GM21515 (cell line): ENCODE results near the gene ACO1.

ENCODE experiments used
- ATAC-seq: cut with Tn5 transposase; IDR thresholded peaks from one replicate; pipeline ENCODE4 v1.9.1; 2021; ENCODE audit not compliant: unreplicated experiment

Gene ACO1

DNA sequence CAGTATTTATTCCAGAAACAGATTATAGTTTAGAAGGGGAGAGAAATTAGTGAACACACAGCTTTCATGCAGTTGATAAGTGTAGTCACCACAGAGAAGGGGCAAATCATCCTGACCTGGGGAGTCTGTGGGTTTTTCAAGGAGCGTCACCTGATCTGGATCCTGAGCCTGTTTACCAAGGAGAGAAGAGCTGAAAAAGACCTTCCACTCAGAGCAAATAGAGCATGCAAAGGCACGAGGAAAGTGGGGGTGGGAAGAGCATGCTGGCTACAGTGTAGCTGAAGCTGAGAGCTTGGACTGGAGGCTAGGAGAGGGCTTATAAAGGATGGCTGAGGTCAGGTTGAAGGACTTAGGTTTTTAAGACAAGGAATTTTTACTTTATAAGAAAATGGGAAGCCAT, 30.4 kb downstream of the ACO1 start:
- no peak for ATAC-seq

DNA sequence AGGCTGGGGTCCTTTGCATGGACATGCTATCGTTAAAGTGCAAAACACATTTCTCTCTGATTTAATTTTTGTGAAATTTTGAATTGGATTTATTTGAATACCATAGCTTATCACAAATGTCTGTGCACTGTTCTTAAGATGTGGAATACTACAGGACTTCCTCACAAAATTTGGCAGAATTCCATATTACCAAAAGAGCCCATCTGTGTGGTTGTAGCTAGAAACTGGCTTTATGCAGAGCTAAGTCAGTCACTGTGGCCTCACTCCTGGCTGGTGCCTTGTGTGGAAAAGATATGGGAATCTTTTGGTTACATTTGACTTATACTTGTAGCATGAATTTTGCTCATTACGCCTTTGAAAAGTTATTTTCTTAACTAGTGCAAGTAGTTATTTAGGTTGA, 35.5 kb downstream of the ACO1 start:
- ATAC-seq = no peak

DNA sequence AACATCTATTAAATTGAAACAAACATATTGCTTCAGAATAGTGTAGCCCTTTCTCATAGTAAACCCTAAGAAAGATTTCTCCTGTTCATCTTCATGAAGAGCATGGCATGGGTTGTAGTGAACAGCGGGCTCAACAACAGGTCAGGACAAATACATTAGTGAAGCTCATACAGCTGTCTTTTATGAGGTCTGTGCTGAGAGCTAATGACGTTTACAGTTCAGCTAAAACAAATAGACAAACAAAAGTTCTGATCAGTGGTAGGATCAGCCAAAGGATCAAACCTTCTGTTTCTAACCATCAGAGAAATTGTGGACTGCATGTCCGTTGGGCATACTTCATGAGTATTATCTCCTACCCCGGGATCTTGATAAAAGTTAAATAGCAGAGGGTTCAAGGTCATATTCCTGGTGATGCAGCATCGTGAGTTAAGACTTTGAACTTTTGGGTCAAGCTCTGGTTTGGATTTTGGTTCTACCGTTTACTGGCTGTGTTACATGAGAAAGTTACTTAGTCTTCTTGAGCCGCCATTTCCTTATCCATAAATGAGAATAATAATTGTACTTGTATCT, 37.9 kb downstream of the ACO1 start:
- ATAC-seq = no peak

DNA sequence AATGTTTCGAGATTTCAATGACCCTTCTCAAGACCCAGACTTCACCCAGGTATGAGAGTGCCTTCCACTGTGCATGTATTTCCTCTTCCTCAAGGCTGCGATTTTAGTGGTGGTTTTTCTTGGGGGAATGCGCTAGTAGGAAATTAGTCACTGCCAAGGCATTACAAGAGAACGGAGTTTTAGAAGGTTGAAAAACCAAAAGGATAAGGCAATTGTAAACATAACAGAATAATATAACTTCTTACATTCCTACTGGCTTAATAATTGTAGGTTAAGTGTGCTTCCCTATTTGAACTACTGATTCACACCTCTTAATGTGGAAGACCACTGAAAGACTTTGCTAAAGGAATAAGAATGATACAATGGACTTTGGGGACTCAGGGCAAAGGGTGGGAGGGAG, 38.9 kb downstream of the ACO1 start:
- ATAC-seq = no peak

DNA sequence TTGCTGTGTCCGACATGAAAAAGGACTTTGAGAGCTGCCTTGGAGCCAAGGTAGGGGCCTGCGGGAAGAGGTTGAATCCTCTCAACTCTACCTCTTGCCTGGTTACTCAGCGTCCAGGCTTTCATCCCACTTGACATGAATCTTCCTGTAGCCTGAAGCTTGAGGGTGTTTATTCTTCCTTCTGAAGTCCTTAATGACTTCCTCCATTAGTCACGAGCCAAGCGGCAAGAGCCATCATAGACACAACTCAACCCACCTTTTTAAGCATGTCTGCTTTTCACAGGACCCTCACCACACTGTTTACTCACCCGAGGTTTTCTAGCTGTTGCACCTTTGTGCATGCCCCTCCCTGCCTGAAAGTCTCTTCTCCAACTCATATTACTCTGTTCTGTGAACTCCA, 40.2 kb downstream of the ACO1 start:
- ATAC-seq = no peak

DNA sequence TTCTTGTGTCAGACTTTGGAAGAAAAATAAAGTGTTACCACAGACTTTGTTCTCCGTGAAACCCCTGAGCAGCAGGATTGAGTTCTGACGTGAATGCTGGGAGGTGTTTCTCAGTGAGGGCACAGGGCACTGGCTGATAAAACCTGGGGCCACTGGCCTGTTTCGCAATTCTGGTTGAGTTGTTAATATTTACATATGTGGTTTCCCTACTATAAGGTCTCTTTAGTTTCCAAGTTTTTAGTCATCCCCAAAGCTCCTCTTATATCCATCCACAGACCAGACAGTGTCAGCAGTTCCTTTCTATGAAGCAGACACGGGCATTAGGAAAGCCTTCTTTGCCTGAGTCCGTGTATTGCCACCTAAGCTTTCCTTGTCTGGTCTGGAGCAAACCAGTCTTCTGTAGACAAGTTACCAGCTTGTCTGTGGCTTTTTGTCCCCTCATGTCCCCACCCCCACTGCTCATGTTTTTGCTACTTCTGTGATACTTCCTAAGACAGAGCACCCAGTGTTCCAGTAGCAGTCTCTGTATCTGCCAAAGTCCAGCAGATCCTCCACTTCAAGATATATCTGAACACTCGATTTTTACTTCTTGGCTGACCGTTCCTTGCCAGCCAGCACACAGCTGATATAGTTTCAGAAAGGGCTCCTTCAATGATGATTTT, 42.0 kb downstream of the ACO1 start:
- ATAC-seq = no peak

DNA sequence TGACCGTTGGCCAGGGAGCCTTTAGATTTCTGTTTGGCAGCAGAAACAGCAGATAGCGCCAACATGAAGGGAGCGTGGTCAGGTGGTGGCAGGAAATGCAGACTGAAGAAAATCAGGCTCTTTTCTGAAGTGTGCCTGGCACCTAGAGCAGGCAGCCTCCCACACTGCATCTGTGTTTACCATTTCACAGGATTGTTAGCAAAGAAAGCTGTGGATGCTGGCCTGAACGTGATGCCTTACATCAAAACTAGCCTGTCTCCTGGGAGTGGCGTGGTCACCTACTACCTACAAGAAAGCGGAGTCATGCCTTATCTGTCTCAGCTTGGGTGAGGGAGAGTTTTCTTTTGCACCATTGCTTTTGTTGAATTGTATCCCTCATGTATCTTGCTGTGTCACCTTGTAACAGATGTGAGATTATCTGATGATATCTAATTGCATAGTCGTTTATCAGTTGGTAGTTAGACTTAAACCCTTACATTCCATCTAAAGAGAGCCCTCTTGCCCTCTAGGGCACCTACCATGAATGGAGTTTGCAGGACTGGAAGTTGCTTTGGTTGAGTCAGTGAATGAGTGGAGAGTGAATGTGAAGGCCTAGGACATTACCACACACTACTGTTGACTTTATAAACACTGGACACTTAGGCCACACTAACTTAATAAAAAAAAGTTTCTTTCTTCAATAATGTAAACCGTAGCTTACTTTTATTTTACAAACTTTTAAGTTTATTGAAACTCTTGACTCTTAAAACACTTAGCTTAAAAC, 42.8 kb downstream of the ACO1 start:
- no peak for ATAC-seq

DNA sequence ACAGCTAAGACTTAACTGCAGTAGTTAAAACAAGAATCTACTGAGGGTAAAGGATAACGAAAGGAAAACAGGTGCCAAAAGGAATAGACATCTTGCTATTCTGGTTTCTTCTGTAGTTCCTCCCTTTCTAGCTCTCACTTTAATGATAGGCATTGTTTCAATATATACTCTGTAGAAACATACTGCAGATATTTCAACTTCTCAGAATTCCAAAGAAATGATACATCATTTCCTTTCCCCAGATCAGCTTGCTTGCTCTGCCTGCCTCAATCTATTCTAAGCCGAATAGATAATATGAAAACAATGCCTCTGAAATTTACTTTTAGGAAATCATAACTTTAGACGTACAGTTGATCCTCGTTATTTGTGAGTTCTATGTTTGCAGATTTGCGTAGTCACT, 46.3 kb downstream of the ACO1 start:
- ATAC-seq = no peak

DNA sequence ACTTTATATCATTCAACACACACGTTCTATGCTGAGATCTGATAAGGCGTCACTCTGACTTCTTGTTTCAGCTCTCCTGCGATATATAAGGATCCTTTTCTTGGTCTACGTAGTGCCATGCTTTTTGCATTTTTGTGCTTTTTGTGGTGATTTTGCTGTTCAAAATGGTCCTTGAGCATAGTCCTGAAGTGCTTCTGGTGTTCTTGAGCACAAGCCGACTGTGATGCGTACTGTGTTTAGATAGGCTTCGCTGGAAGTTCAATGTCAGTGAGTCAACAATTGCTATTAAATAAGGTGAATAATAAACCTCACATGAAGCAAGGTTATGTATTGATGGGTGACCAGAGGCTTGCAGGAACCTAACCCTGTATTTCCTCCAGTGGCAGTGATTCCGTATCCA, 46.8 kb downstream of the ACO1 start:
- ATAC-seq = no peak

DNA sequence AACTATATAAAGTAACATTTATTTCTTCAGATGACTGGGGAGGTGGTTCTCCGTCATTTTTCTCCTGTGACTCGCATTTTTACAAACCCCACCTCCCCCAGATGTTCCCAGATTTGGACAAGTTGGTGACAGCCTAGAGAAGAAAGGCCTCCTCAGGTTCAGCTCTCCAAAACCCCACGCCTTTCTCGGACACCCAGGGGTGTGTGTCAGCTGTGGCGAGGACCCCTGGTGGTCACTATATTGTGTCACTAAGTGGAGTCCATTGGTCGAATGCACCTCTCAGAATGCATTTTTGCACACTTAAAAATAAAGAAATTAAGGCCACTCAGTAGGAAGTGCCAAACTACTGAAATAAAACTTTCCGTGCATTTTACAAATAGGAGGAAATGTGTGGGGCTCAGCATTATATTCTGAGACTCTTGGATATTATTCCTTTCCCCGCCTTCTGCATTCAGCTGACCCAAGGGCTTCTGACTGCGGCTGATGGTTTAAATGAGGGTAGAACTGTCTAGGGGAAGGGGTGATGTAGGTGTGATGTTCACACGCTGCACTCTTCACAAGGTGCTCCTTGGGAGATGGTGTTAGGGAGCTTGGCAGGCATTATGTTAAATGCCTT, 47.6 kb downstream of the ACO1 start:
- no peak for ATAC-seq

DNA sequence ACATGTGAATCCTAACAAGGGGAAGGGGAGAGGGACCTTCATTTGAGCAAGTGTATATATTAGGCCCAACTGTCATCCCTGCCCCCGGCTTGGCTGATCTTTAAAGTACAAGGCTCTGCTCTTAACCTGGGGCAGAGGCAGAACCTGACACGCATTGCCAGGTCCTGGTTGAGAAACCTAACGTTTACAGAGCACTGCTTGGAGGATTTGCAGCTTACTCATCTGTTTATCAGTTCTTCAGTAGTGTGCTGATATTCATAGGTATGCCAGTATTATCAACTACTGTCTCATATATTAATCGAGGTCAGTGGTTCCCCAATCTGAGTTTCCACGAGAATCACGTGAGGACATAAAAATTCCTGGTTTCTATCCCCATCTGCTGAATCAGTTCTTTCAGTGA, 50.4 kb downstream of the ACO1 start:
- ATAC-seq = no peak

DNA sequence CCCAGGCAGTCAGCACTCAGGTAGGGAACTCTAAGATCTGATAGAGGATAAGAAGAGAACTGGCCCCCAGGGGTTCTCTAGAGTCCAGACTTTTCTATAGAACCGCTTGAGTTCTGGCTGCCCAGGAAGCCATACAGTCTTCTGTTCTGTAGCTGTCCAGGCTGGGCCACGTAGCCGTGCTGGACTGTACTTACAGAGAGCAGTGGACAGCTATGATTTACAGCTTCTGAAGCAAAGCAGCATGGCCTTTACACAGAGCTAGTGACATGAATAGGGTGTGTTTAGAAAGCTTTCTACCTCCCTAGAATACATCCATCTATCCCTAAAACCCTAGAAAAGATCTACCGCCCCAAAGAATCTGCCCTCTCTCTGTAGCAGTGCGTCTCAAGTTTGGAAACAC, 57.2 kb downstream of the ACO1 start:
- ATAC-seq = no peak

DNA sequence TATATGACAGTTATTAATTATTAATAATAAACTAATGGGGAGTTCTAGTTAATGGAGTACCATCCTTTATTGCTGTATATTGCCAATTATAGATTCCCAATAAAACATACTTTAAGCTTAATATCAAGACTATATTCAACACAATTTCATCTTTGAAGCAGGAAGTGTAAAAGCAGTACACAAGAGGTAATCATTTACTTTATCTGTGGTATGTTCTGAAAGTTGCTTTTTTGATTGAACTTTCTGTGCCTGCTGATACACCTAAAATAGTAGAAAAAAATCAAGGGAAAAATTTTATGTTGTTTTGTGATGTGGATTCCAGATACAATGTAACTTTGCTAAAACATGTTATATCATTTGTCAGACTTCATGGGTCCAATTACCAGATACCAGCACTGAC, 58.0 kb downstream of the ACO1 start:
- ATAC-seq = no peak

DNA sequence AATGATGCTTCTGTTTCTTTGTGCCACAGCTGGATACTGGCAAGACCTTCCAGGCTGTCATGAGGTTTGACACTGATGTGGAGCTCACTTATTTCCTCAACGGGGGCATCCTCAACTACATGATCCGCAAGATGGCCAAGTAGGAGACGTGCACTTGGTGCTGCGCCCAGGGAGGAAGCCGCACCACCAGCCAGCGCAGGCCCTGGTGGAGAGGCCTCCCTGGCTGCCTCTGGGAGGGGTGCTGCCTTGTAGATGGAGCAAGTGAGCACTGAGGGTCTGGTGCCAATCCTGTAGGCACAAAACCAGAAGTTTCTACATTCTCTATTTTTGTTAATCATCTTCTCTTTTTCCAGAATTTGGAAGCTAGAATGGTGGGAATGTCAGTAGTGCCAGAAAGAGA, 65.5 kb downstream of the ACO1 start:
- ATAC-seq = no peak

DNA sequence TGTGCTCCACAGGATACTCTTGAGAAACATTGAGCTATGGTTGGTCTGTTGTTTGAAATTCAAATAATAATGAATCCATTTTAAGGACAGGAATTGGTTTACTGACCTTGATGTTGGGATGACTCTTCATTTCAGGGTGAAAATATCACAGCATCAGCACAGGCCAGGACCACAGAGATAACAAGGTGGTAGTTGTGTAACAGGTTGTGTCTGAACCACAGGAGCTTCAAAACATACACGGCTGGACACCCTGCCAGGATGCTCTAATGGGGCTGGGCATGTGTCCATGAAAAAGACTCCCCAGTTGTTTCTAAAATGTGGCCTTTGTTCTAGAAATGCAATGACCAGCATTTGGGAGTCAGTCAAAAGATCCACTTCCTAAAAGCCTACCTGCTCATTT, 69.8 kb downstream of the ACO1 start:
- ATAC-seq = no peak

DNA sequence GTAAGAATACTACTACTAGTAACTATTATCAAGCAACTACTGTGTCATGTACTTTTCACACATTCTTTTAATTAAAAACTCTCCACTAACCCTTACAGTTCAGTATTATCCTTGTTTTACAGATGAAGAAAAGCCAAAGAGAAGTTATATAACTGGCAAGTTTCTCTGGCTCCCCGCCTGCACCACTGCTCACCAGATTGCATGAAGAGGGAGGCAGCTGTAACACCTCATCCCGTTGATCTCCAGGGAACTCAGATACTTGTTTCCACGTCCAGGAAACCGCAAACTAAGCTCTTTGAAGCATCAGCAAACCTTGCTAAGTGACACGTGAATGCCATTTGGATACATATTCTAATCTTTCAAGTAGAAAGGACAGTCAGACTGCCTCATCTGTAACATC, 71.3 kb downstream of the ACO1 start:
- ATAC-seq = no peak

DNA sequence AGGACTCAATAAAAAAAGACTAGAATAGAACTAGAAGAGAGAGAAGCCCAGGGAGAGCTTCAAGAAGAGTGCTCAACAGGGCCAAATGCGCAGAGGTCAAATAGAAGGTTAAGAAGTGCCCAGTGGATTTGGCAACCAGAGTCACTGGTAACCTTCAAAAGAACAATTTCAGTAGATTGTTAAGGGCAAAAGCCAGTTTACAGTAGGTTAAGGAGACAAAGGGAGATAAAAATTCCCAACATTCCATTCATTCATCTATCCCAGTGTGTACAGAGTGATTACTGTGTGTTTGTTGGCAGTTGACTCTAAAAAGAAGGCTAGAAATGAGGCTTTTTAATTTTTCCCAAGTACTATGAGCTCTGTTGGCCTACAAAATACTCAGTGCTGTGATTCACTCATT, 72.1 kb downstream of the ACO1 start:
- ATAC-seq = no peak

DNA sequence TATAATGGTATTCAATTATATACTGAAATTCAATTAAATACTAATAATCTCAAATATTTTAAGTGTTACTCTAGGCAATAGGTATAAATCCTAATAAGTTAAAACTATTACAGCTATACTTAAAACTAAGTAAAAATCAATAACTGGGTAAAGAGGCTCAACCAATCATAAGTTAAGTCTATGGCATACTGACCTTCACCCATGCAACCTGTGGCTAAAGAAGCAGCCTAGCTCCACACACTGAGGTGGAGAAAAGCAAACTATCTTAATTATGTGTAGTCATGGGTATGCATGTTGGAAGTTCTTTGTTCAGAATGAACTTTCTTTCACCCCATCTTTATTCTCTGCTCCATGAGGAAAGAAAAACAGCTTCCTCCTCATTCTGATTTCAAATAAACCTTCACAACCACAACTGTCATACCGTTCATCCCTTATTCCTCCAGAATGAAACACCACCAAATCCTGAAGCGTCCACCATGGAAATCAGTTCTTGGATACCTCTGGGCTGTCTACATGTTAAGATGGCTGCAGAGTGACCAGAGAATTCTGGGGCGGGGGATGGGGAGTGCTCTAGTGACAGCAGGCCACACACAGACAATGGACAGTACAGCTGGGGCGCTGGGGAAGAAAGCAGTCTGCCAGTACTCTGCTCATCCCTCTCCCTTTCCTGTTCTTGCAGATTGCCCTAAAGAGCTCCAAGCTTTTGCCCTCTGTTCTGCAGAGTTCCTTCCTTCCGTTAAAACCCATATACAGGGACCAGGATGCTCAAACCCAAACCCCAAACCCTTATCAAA, 79.3 kb downstream of the ACO1 start:
- ATAC-seq = no peak

DNA sequence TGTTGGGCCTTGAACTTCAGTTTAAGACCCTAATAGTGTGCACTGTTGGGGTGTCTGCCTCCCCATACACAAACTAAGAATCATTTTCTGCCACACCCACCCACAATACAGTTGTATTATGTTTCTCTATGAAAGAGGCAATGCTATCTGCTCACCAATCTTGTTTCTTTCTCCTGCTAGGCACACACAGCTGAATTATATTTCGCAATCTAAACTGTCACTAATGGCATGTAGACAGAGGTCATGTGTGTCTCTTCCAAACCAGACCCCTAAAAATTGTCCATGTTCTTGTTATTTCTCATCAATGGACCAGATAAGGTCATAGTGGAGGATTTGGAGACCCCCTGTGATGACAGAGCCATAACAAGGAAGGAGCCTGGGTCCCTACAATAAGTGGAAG, 84.3 kb downstream of the ACO1 start:
- ATAC-seq = no peak

DNA sequence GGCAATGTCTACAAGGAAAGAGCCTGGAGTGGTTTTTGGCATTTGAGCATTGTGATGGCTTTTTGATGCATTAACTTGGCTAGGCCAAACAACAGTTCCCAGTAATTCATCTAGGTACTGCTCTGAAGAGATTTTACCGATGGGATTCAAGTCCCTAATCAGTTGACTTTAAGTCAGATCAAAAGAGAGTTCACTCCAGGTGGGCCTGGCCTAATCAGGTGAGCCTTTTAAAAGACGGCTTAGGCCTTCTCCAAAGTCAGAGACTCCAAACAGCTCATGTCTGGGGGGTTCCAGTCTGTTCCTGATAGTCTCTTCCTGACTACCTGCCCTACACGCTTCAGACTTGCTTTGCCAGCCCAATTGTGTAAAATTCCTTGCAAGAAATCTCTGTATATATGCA, 87.9 kb downstream of the ACO1 start:
- no peak for ATAC-seq

DNA sequence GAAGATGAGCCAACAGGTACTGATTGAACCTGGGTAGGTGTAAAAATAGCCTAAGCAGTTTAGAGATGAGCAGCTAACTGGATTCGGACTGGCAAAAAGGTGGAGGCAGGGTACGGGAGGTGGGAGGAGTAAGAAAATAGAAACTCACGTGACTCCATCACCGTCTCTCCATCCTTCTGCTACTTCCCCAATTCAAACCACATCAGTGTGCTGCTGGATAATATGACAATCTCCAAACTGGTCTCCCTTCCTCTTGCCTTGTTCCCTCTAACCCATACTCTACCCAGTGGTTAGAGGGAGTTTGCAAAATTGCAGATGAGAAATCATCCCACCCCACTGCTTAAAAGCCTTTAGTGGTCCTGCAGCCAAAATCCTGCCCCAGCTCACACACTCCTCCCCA, 98.9 kb downstream of the ACO1 start:
- ATAC-seq = no peak
